ENCODE data around the gene NUP133. TPM values are rescaled to one million over a fixed set of nuclear protein-coding genes. Genes with fewer than 3 reads are reported as not detected.

Gene NUP133
- total RNA-seq, 6 donors from 2014 or later: 6.2 to 71.2 (median 28.3) TPM

GRCh38 chr1:229464672-229465071 is 43.5 kb downstream of the NUP133 start:
- ATAC-seq (ENCODE audit: low FRiP score in 2 of 2): no peak
- 97 to 98% methylated on average over 8 of the region's 8 CpGs for WGBS, 2 donors
- Histone ChIP-seq H3K9me3 (no peaks in the 10 kb centered on the region), H3K27me3 (no peaks in the 10 kb centered on the region), H3K27ac (no peak overlapping the region), H3K4me3 (no peak overlapping the region), H3K36me3 (peaks cover 23 to 89% (median 67%) of the 10 kb centered on the region in 4 donors), H3K4me1 (no peaks in the 10 kb centered on the region)
- no peak for DNase-seq
- TF ChIP-seq POLR2A (IDR thresholded peaks at IDR 0.05) (no peak), EP300 (IDR thresholded peaks at IDR 0.05) (no peak), POLR2AphosphoS5 (IDR thresholded peaks at IDR 0.05) (no peak), CTCF (IDR thresholded peaks at IDR 0.05) (no peak)

GRCh38 chr1:229461032-229461668 is 47.0 kb downstream of the NUP133 start:
- no peaks in the 10 kb centered on the region for H3K27me3 ChIP-seq
- TF ChIP-seq POLR2AphosphoS5 (IDR thresholded peaks at IDR 0.05) (no peak), CTCF (IDR thresholded peaks at IDR 0.05) (no peak), EP300 (IDR thresholded peaks at IDR 0.05) (no peak), POLR2A (IDR thresholded peaks at IDR 0.05) (no peak)
- no peak for ATAC-seq (ENCODE audit: low FRiP score in 2 of 2)
- H3K4me3 ChIP-seq: no peak overlapping the region
- no peak for DNase-seq
- H3K36me3 ChIP-seq: peaks cover 26 to 99% (median 70%) of the 10 kb centered on the region in 4 donors
- no peaks in the 10 kb centered on the region for H3K9me3 ChIP-seq
- 92 to 93% methylated on average over 7 of the region's 7 CpGs for WGBS, 2 donors
- H3K27ac ChIP-seq: no peak overlapping the region
- no peaks in the 10 kb centered on the region for H3K4me1 ChIP-seq

GRCh38 chr1:229459815-229460214 is 48.3 kb downstream of the NUP133 start:
- H3K36me3 ChIP-seq: peaks cover 32 to 95% (median 63%) of the 10 kb centered on the region in 4 donors
- no peaks in the 10 kb centered on the region for H3K9me3 ChIP-seq
- no peaks in the 10 kb centered on the region for H3K4me1 ChIP-seq
- H3K4me3 ChIP-seq: no peak overlapping the region
- WGBS, 2 donors: 99% methylated on average over 3 of the region's 3 CpGs
- TF ChIP-seq EP300 (IDR thresholded peaks at IDR 0.05) (no peak), POLR2AphosphoS5 (IDR thresholded peaks at IDR 0.05) (no peak), CTCF (IDR thresholded peaks at IDR 0.05) (no peak), POLR2A (IDR thresholded peaks at IDR 0.05) (no peak)
- H3K27ac ChIP-seq: no peak overlapping the region
- DNase-seq: no peak
- no peaks in the 10 kb centered on the region for H3K27me3 ChIP-seq
- ATAC-seq (ENCODE audit: low FRiP score in 2 of 2): no peak

- no peaks in the 10 kb centered on the region for H3K9me3 ChIP-seq
- ATAC-seq (ENCODE audit: low FRiP score in 2 of 2) (no peak), DNase-seq (no peak)
- H3K36me3 ChIP-seq: peaks cover 18 to 88% (median 42%) of the 10 kb centered on the region in 4 donors
- H3K27ac ChIP-seq: no peak overlapping the region
- no peak for TF ChIP-seq CTCF (IDR thresholded peaks at IDR 0.05)
- TF ChIP-seq POLR2AphosphoS5 (IDR thresholded peaks at IDR 0.05): no peak
- no peak for TF ChIP-seq POLR2A (IDR thresholded peaks at IDR 0.05)
- no peak for TF ChIP-seq EP300 (IDR thresholded peaks at IDR 0.05)
- 89 to 91% methylated on average over 4 of the region's 4 CpGs for WGBS, 2 donors
- H3K4me1 ChIP-seq: no peaks in the 10 kb centered on the region
- H3K4me3 ChIP-seq: no peak overlapping the region
- no peaks in the 10 kb centered on the region for H3K27me3 ChIP-seq
Measured at GRCh38 chr1:229457436-229457835, 50.7 kb downstream of the NUP133 start.

- 59 to 69% methylated on average over 3 of the region's 3 CpGs for WGBS, 2 donors
- no peak overlapping the region for H3K27ac ChIP-seq
- peaks cover 17 to 88% (median 36%) of the 10 kb centered on the region in 4 donors for H3K36me3 ChIP-seq
- ATAC-seq (ENCODE audit: low FRiP score in 2 of 2) (no peak), DNase-seq (no peak)
- H3K4me3 ChIP-seq: no peak overlapping the region
- TF ChIP-seq POLR2A (IDR thresholded peaks at IDR 0.05): no peak
- TF ChIP-seq EP300 (IDR thresholded peaks at IDR 0.05): no peak
- no peak for TF ChIP-seq CTCF (IDR thresholded peaks at IDR 0.05)
- no peak for TF ChIP-seq POLR2AphosphoS5 (IDR thresholded peaks at IDR 0.05)
- H3K9me3 ChIP-seq: no peaks in the 10 kb centered on the region
- no peaks in the 10 kb centered on the region for H3K27me3 ChIP-seq
- H3K4me1 ChIP-seq: no peaks in the 10 kb centered on the region
Measured at GRCh38 chr1:229456016-229456415, 52.1 kb downstream of the NUP133 start.
